Measurements from ENCODE around the gene SAMMSON. TPM values are rescaled to one million over a fixed set of nuclear protein-coding genes. Genes with fewer than 3 reads are reported as not detected.

The SAMMSON gene
- total RNA-seq, 1 donor from 2014 or later, result not detected

GRCh38 chr3:69985266-69985665 is 14.3 kb upstream of the SAMMSON start:
- Histone ChIP-seq H3K36me3 (no peaks in the 10 kb centered on the region), H3K27ac (no peak overlapping the region), H3K27me3 (ENCODE audit: low read depth) (no peaks in the 10 kb centered on the region), H3K9me3 (no peaks in the 10 kb centered on the region), H3K4me3 (no peak overlapping the region), H3K4me1 (no peaks in the 10 kb centered on the region)
- no peak for TF ChIP-seq CTCF (IDR thresholded peaks at IDR 0.05)
- ATAC-seq (no peak), DNase-seq (no peak)
- intact Hi-C loops (cut with DNase I), result no loop called here

GRCh38 chr3:69986419-69986818 is 13.1 kb upstream of the SAMMSON start:
- DNase-seq (no peak), ATAC-seq (no peak)
- no peaks in the 10 kb centered on the region for H3K9me3 ChIP-seq
- no peak overlapping the region for H3K27ac ChIP-seq
- no peaks in the 10 kb centered on the region for H3K4me1 ChIP-seq
- intact Hi-C loops (cut with DNase I), result no loop called here
- TF ChIP-seq CTCF (IDR thresholded peaks at IDR 0.05), result no peak
- no peak overlapping the region for H3K4me3 ChIP-seq
- no peaks in the 10 kb centered on the region for H3K27me3 ChIP-seq (ENCODE audit: low read depth)
- H3K36me3 ChIP-seq, result no peaks in the 10 kb centered on the region

- Histone ChIP-seq H3K27me3 (ENCODE audit: low read depth) (no peaks in the 10 kb centered on the region), H3K27ac (no peak overlapping the region), H3K36me3 (no peaks in the 10 kb centered on the region), H3K4me3 (no peak overlapping the region), H3K4me1 (no peaks in the 10 kb centered on the region), H3K9me3 (no peaks in the 10 kb centered on the region)
- ATAC-seq, result no peak
- TF ChIP-seq CTCF (IDR thresholded peaks at IDR 0.05), result no peak
- intact Hi-C loops (cut with DNase I), result no loop called here
- DNase-seq, result no peak
Observed at GRCh38 chr3:69987833-69988232, 11.7 kb upstream of the SAMMSON start.

GRCh38 chr3:69993757-69994156 is 5.8 kb upstream of the SAMMSON start:
- Histone ChIP-seq H3K27me3 (ENCODE audit: low read depth) (no peaks in the 10 kb centered on the region), H3K4me3 (no peak overlapping the region), H3K36me3 (no peaks in the 10 kb centered on the region), H3K9me3 (no peaks in the 10 kb centered on the region), H3K4me1 (no peaks in the 10 kb centered on the region), H3K27ac (no peak overlapping the region)
- no peak for ATAC-seq
- DNase-seq, result no peak
- TF ChIP-seq CTCF (IDR thresholded peaks at IDR 0.05), result no peak
- intact Hi-C loops (cut with DNase I), result no loop called here

DNA sequence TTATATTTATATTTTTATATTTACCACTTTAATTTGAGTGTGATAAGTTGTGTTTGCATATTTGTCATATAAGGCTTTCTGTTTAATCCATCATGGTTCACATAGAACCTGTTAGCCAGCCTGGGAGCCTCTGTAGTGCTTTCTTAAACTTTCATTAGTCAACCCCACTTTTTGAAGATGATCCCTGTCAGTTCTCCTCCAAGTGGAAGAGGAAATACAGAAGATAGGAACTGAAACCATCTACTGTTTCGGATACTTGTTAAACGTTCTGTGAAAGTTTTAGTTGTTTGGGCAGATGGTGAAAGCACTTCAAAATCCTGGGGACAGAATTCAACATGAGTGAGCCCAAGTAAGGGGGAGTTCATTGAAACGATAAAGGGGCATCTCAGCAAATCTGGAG is 4.6 kb upstream of the SAMMSON start:
- no peaks in the 10 kb centered on the region for H3K27me3 ChIP-seq (ENCODE audit: low read depth)
- no peak overlapping the region for H3K27ac ChIP-seq
- intact Hi-C loops (cut with DNase I), result no loop called here
- no peaks in the 10 kb centered on the region for H3K9me3 ChIP-seq
- no peaks in the 10 kb centered on the region for H3K4me1 ChIP-seq
- TF ChIP-seq CTCF (IDR thresholded peaks at IDR 0.05), result no peak
- peak; percentile 14 to 54 for ATAC-seq
- no peaks in the 10 kb centered on the region for H3K36me3 ChIP-seq
- no peak overlapping the region for H3K4me3 ChIP-seq
- no peak for DNase-seq
